ENCODE results near the gene STX8. TPM values are rescaled to one million over a fixed set of nuclear protein-coding genes. Genes with fewer than 3 reads are reported as not detected.

STX8 gene
- total RNA-seq, 2 experiments from 2014 or later, result 59.6 to 71.5 TPM

DNA sequence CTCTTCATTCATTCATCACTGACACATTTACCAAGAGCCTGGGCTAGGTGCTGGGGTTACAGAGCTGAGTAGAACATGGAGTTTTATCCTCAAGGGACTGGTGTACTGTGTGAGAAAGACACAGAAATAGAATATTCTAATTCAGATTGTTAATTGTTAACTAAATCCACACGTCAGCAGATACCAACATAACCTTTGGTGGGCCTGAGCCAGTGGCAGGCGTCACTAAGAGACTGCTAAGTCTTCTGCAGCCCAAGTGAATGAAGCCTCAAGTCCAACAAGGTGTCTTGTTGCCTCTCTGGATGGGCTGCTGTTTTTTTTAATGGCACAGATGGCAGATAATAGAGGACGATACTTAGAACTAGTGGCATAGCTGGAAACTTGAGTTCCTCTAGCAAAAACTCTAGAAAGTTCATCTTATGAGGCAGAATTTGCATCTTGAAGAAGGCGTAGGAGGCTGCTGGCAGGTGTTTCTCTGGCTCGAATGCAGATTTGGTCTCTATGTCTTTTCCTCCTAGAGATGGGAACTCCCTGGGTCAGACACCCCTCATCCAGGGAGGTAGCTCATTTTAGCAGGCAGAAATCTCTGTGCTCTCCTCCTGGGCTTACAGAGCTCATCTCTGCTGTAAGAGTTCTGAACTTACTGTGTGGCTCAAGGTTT, 374.8 kb downstream of the STX8 start:
- ChIA-PET POLR2A (interaction anchor here (0.7 kb wide), 1 partner anchor 20 kb away, joined by 3 read pairs; no protein-coding TSS in a partner anchor), CTCF (interaction anchor here (0.8 to 1.0 kb wide), 2 partner anchors 22 to 91 kb away, joined by 3 read pairs; no protein-coding TSS in a partner anchor)
- Mint-ChIP-seq H3K9me3 (no peaks in the 10 kb centered on the region), H3K36me3 (ENCODE audit: low read depth) (no peaks in the 10 kb centered on the region), H3K4me1 (ENCODE audit: low read depth) (peaks cover 7% of the 10 kb centered on the region), H3K27me3 (peaks cover 8% of the 10 kb centered on the region), H3K4me3 (no peak overlapping the region), H3K27ac (no peak overlapping the region)
- TF ChIP-seq CTCF (IDR thresholded peaks at IDR 0.05), result no peak
- ATAC-seq (no peak), DNase-seq (no peak)
- intact Hi-C loops (cut with micrococcal nuclease), result no loop called here

Other genes starting within 250 kb of the STX8 start
- not detected for gene CFAP52, start 822 bp upstream of the STX8 start, total RNA-seq
- gene USP43, start 69.7 kb upstream of the STX8 start, total RNA-seq, result under 1 TPM; 0.38 to 0.43 TPM
- not detected for gene DHRS7C, start 215.8 kb upstream of the STX8 start, total RNA-seq
- gene GSG1L2, start 246.3 kb upstream of the STX8 start, total RNA-seq, result not detected

Data from activated CD8-positive, alpha-beta T cell treated with anti-CD3 and anti-CD28 coated beads for 36 hours (primary cell).